HG02678 (cell line): ENCODE results near the gene HEYL.
A peak's percentile ranks its signal among the peaks of the same experiment; 100 is the strongest.

ENCODE experiments used
- ATAC-seq: cut with Tn5 transposase; IDR thresholded peaks from one replicate; pipeline ENCODE4 v1.9.1; 2021; ENCODE audit warnings: mild to moderate bottlenecking, moderate library complexity; ENCODE audit not compliant: unreplicated experiment

The HEYL gene

GRCh38 chr1:39668111-39668510 is 28.7 kb upstream of the HEYL start:
- ATAC-seq = no peak

- ATAC-seq = peak; percentile 87
Observed at GRCh38 chr1:39666772-39667171, 27.3 kb upstream of the HEYL start.

DNA sequence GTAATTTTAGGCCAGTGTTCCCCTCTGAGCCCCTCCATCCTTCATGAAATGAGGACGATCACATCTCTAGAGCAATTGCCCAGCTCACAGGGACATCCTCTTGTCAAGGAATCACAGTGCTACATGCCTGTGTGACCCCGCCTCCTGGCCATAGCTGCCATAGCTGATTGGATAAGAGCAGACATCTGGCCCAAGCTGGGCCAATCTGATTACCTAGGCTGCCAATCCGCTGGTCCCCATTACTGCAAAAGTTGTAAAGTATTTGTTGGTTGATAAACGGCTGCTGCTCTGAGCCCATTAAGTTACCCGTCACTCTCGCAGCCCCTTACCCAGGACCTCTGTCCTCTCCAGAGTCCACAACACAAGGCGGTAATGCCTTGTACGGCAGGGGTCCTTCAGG is 24.1 kb upstream of the HEYL start:
- no peak for ATAC-seq

GRCh38 chr1:39662861-39663260 is 23.4 kb upstream of the HEYL start:
- ATAC-seq = no peak

GRCh38 chr1:39659538-39659937 is 20.1 kb upstream of the HEYL start:
- no peak for ATAC-seq

- no peak for ATAC-seq
Observed at GRCh38 chr1:39659110-39659509, 19.7 kb upstream of the HEYL start.

DNA sequence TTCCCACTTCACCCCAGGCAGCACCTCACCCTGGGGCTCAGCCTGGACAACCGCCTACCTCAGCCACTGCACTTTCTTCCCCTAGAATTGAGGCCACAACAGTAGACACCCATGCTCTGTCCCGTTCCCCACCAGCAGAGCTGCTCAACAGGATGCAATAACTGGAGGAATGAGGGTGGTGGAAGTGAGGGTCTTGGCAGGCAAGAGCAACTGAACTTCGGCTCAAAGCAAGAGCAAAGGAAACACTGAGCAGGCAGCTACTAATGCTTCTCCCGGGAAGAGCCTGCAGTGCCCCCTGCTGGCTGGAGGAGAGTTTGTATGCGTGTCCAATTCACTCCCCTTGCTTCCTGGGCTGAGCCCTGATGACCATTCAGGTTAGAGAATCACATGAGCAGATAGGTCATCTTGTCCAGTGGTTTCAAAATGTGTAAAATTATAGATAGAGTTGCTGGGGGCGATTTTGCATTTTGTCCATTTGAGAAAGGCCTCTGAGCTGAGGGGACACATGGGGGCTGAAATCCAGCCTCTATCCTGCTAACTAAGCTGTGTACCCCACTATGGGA is 18.6 kb upstream of the HEYL start:
- ATAC-seq = no peak

DNA sequence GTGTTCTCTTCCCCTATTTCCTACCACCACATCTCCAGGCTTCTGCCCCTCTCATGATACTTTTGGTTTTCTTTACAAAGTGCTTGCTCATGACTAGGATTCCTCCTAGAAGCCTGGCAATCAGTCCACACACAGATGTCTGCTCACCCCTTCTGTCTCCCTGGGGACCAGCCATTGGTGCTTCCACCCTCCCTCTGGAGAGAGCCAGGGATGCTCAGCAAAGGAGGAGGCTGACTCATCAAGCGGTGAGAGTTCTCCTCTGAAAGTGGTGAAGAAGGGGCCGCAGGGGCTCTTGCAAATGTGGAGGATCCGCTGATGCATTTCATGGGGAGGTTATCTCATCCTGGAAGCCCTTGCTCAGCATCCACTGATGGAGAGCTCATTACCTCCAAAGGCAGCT is 18.0 kb upstream of the HEYL start:
- ATAC-seq = no peak

- no peak for ATAC-seq
Observed at GRCh38 chr1:39656391-39656790, 16.9 kb upstream of the HEYL start.

- ATAC-seq = no peak
Observed at GRCh38 chr1:39655578-39656268, 16.3 kb upstream of the HEYL start.

DNA sequence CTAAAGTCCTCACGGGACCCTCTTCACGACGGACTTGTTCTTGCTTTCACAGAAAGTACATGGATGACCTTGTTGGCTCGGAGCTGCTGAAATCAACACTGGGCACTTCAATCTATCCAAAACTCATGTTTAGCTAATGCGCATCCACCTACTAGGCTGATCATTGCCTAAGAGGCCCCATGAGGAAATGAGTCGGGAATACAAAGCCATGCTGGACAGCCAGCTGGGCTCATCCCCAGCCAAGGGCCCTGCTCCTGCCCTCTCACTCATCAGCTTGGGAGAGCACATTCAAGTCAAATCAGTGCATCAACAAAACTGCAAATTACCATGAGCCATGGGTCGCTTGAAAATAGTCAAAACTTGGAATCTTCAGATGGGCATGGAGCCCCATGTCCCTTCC is 14.8 kb upstream of the HEYL start:
- no peak for ATAC-seq

- no peak for ATAC-seq
Observed at GRCh38 chr1:39653546-39654031, 14.1 kb upstream of the HEYL start.

DNA sequence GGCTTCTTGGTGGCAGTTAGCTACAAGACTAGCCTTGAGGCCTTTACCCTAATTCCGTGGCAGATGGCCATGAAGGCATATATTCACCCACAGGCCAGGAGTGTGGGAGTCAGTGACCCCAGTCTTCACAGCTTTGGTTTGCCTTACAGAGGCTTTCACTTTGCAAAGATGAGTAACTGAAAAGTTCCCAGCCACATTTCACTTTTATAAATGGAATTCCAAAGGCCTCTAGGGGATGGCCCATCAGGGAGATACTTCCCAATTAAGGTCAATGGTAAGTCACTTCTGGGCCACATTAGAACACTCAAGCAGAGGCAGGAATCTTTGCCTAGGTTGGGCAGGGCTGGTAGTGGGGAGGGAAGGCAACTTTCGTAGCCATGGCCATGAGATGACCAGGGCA is 13.1 kb upstream of the HEYL start:
- ATAC-seq = no peak

DNA sequence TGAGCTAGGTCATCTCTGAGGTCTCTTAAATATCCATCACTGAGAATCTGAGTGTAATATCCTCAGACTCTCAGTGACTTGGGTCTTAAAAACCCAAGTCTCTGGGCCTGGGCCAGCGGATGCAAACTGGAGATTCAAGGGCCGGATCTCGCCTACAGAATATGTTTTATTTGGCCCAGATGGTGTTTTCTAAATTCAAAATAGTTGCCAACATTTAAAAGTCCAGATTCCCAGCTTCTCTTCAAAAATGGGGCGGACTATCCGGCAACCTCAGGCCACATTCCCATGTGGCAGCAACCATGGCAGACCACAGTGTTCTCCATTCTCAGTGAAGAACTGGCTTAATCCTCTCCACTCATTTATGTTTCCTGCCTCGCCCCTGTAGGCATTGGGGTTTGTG is 12.7 kb upstream of the HEYL start:
- no peak for ATAC-seq

DNA sequence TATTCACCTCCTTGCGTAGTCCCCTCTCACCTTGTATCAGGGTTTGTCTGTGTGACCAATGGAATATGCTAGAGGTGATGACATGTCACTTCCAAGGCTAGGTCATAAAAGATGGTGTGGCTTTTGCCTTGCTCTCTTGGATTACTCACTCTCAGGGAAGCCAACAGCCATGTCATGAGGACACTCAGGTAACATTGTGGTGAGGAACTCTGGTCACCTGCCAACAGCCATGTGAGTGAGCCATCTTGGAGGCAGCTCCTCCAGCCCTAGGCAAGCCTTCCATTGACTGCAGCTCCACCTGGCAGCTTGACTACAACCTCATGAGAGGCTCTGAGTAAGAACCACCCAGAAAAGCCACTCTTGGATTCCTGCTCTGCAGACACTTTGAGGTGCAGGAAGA is 11.0 kb upstream of the HEYL start:
- no peak for ATAC-seq

DNA sequence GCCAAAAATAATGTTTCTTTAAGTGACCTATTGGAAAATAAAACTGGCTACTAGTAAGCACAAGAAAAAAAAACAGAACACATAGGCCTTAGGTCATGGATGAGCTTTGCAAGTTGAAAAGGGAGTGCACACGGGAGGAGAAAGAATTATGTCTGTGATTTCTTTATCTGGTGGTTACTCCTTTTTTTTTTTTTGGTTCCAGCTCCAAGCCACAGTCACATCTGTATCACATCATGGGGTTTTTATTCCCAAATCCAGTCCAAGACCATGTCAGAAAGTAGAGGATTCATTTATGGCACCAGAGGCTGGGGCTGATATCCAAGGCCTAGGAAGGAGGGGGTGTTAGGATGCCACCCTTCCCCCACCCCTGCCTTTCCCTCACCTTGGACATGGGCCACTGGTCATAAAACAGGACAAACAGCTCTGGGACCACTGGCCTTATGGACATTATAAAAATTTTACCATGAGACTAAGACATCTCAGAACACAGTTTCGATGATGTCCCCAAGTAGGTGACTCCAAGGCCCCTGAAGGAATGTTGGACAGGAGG is 10.3 kb upstream of the HEYL start:
- no peak for ATAC-seq

DNA sequence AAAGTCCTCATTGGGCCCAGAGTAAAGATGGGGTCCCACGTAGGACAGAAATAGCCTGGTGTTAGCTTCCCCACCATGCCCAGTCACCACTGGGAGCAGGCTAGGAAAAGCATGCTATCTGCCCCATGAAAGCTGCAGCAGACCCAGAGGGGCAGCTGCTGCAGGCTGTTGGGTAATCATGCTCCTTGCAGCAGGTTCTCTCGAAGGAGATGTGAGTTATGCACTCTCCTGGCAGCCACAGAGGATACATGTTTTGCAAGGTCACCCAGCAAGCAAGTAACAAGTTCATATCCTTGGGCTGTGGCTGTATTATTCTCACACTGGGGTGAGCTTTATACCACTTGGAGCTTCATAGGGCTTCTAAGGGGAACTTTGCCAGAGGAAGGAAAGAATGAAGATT is 9.1 kb upstream of the HEYL start:
- ATAC-seq = no peak

- ATAC-seq = no peak
Observed at GRCh38 chr1:39647247-39647646, 7.8 kb upstream of the HEYL start.

- no peak for ATAC-seq
Observed at GRCh38 chr1:39646232-39647081, 7.0 kb upstream of the HEYL start.

DNA sequence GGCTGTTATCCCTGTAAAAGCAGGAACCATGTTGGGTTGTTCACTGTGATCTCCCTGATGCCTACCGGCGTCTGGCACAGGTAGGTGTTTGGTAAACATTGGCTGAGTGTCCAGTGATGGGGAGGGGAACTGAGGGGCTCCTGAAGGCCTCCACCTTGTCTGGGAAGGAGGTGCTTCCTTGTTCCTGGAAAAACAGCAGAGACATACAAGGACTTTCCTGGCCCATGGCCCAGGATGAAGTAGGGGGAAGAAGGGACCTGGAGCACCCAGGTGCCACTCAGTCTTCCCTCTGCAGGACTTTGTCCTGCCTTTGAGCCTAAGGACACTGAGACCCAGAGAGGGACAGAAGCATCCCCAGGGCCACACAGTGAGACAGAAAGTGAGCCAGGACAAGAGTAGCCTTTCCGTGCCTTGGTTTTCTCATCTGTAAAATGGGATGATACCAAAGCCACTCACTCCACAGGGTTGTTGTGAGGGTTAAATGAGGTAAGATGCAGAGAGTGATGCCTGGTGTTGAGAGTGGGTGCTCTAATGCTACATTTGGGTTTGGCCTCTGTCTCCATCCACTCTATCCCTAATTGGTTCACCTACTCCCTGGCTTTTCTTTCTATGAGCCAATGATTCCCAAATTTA is 6.1 kb upstream of the HEYL start:
- no peak for ATAC-seq

DNA sequence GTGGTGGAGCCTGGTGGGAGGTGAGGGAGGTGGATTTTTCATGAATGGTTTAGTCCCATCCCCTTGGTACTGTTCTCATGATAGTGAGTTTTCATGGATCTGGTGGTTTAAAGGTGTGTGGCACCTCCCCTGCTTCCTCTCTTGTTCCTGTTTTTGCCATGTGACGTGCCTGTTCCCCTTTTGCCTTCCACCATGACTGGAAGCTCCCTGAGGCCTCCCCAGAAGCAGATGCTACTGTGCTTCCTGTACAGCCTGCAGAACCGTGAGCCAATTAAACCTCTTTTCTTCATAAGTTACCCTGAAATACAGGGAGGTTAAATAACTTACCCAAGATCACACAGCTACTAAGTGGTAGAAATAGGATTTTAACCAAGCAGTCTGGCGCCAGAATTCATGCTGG is 4.3 kb upstream of the HEYL start:
- no peak for ATAC-seq
